ENCODE data around the gene ARHGEF10L. TPM values are rescaled to one million over a fixed set of nuclear protein-coding genes. Genes with fewer than 3 reads are reported as not detected.
A peak's percentile ranks its signal among the peaks of the same experiment; 100 is the strongest.

Gene ARHGEF10L
- total RNA-seq, 4 donors from 2014 or later = 38.5 to 73.8 (median 41.7) TPM

GRCh38 chr1:17579951-17580939 lies 40.7 kb downstream of the ARHGEF10L start:
- H3K36me3 ChIP-seq = no peaks in the 10 kb centered on the region
- H3K27me3 ChIP-seq = no peaks in the 10 kb centered on the region
- H3K27ac ChIP-seq = peak overlapping the region in 3 of 4 donors; percentile 66 to 96 (median 75)
- DNase-seq (ENCODE audit: low spot score in 2 of 2) = no peak
- peak overlapping the region in 1 of 4 donors; percentile 6 for H3K4me3 ChIP-seq
- peaks cover 0 to 59% (median 14%) of the 10 kb centered on the region in 4 donors for H3K4me1 ChIP-seq
- no peaks in the 10 kb centered on the region for H3K9me3 ChIP-seq
- 69 to 74% methylated on average over 16 of the region's 16 CpGs for WGBS, 2 donors
- TF ChIP-seq EP300 (IDR thresholded peaks at IDR 0.05) (no peak), POLR2A (IDR thresholded peaks at IDR 0.05) (no peak)
- TF ChIP-seq, protein P1, sequence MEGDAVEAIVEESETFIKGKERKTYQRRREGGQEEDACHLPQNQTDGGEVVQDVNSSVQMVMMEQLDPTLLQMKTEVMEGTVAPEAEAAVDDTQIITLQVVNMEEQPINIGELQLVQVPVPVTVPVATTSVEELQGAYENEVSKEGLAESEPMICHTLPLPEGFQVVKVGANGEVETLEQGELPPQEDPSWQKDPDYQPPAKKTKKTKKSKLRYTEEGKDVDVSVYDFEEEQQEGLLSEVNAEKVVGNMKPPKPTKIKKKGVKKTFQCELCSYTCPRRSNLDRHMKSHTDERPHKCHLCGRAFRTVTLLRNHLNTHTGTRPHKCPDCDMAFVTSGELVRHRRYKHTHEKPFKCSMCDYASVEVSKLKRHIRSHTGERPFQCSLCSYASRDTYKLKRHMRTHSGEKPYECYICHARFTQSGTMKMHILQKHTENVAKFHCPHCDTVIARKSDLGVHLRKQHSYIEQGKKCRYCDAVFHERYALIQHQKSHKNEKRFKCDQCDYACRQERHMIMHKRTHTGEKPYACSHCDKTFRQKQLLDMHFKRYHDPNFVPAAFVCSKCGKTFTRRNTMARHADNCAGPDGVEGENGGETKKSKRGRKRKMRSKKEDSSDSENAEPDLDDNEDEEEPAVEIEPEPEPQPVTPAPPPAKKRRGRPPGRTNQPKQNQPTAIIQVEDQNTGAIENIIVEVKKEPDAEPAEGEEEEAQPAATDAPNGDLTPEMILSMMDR (IDR thresholded peaks at IDR 0.05) = no peak

- WGBS, 2 donors = 63 to 68% methylated on average over 9 to 10 of the region's 10 CpGs
- no peak for DNase-seq (ENCODE audit: low spot score in 2 of 2)
- peaks cover 0 to 59% (median 9%) of the 10 kb centered on the region in 4 donors for H3K4me1 ChIP-seq
- peak overlapping the region in 3 of 4 donors; percentile 36 to 75 (median 51) for H3K27ac ChIP-seq
- TF ChIP-seq POLR2A (IDR thresholded peaks at IDR 0.05) = no peak
- no peak for TF ChIP-seq EP300 (IDR thresholded peaks at IDR 0.05)
- TF ChIP-seq, protein P1 (IDR thresholded peaks at IDR 0.05) = no peak
- H3K36me3 ChIP-seq = no peaks in the 10 kb centered on the region
- H3K4me3 ChIP-seq = no peak overlapping the region
- H3K27me3 ChIP-seq = no peaks in the 10 kb centered on the region
- no peaks in the 10 kb centered on the region for H3K9me3 ChIP-seq
These were observed 42.1 kb downstream of the ARHGEF10L start for GRCh38 chr1:17581389-17582123.

- H3K27me3 ChIP-seq = no peaks in the 10 kb centered on the region
- 61 to 62% methylated on average over 11 of the region's 11 CpGs for WGBS, 2 donors
- no peak for DNase-seq (ENCODE audit: low spot score in 2 of 2)
- H3K27ac ChIP-seq = peak overlapping the region in 2 of 4 donors; percentile 51 to 75
- no peak overlapping the region for H3K4me3 ChIP-seq
- H3K4me1 ChIP-seq = peaks cover 0 to 62% (median 12%) of the 10 kb centered on the region in 4 donors
- no peaks in the 10 kb centered on the region for H3K36me3 ChIP-seq
- no peak for TF ChIP-seq POLR2A (IDR thresholded peaks at IDR 0.05)
- no peak for TF ChIP-seq EP300 (IDR thresholded peaks at IDR 0.05)
- TF ChIP-seq, protein P1 (IDR thresholded peaks at IDR 0.05) = no peak
- H3K9me3 ChIP-seq = no peaks in the 10 kb centered on the region
These were observed 42.8 kb downstream of the ARHGEF10L start for GRCh38 chr1:17582124-17582774.

DNA sequence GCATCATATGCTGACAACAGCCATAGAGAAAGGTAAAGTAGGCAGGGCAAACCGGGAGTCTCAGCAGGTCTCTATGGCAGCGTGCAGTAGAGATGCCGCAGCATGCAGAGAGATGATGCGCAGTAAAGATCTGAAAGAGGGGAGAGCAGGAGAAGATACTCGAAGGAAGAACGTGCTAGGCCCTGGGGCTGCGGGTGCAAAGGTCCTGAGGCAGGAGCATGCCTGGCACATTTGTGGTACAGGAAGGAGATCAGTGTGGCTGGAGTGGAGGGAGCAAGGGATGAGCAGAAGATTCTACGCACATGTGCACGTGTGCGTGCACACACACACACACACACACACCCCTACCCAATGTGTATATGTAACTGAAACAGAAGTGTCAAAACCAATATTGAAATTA lies 45.0 kb downstream of the ARHGEF10L start:
- H3K27ac ChIP-seq = no peak overlapping the region
- whole genome bisulfite sequencing, 2 donors = 93 to 95% methylated on average over 10 of the region's 10 CpGs
- no peak overlapping the region for H3K4me3 ChIP-seq
- no peaks in the 10 kb centered on the region for H3K36me3 ChIP-seq
- H3K9me3 ChIP-seq = no peaks in the 10 kb centered on the region
- H3K4me1 ChIP-seq = peaks cover 0 to 62% (median 27%) of the 10 kb centered on the region in 4 donors
- H3K27me3 ChIP-seq = no peaks in the 10 kb centered on the region
- no peak for DNase-seq (ENCODE audit: low spot score in 2 of 2)
- TF ChIP-seq, protein P1 (IDR thresholded peaks at IDR 0.05) = no peak
- no peak for TF ChIP-seq EP300 (IDR thresholded peaks at IDR 0.05)
- no peak for TF ChIP-seq POLR2A (IDR thresholded peaks at IDR 0.05)
